ENCODE measurements around the gene MIEN1. TPM values are rescaled to one million over a fixed set of nuclear protein-coding genes. Genes with fewer than 3 reads are reported as not detected.
"Not testable (repeated sequence)": the region's sequence is repeated elsewhere in the genome, so short reads cannot be mapped to it uniquely, and the experiment has no call there.

MIEN1 gene
- total RNA-seq, 1 donor from 2014 or later: 97.0 TPM

GRCh38 chr17:39716073-39716818 lies 14.1 kb downstream of the MIEN1 start:
- DNase-seq (ENCODE audit: low read depth): no peak
- H3K4me3 ChIP-seq (ENCODE audit: low read depth, low read length): no peak overlapping the region
- H3K36me3 ChIP-seq (ENCODE audit: control insufficient read depth, insufficient read depth, low read length): peaks cover 3% of the 10 kb centered on the region
- no peak for TF ChIP-seq CTCF (IDR thresholded peaks at IDR 0.05; ENCODE audit: insufficient read depth, low read length, poor library complexity, severe bottlenecking)
- no peaks in the 10 kb centered on the region for H3K27me3 ChIP-seq (ENCODE audit: control insufficient read depth, insufficient read depth, low read length)

- H3K36me3 ChIP-seq (ENCODE audit: control insufficient read depth, insufficient read depth, low read length): peaks cover 4% of the 10 kb centered on the region
- no peak for TF ChIP-seq CTCF (IDR thresholded peaks at IDR 0.05; ENCODE audit: insufficient read depth, low read length, poor library complexity, severe bottlenecking)
These were observed 14.8 kb downstream of the MIEN1 start for GRCh38 chr17:39715375-39716072.

GRCh38 chr17:39714234-39714633 lies 16.1 kb downstream of the MIEN1 start:
- no peak for TF ChIP-seq CTCF (IDR thresholded peaks at IDR 0.05; ENCODE audit: insufficient read depth, low read length, poor library complexity, severe bottlenecking)
- Histone ChIP-seq H3K36me3 (ENCODE audit: control insufficient read depth, insufficient read depth, low read length) (peaks cover 5% of the 10 kb centered on the region), H3K27me3 (ENCODE audit: control insufficient read depth, insufficient read depth, low read length) (no peaks in the 10 kb centered on the region), H3K4me3 (ENCODE audit: low read depth, low read length) (no peak overlapping the region)
- no peak for DNase-seq (ENCODE audit: low read depth)

More at GRCh38 chr17:39715375-39716072, 14.8 kb downstream of the MIEN1 start:
- Histone ChIP-seq H3K4me3 (ENCODE audit: low read depth, low read length) (no peak overlapping the region), H3K27me3 (ENCODE audit: control insufficient read depth, insufficient read depth, low read length) (no peaks in the 10 kb centered on the region)
- DNase-seq (ENCODE audit: low read depth): no peak

- no peak overlapping the region for H3K4me3 ChIP-seq (ENCODE audit: low read depth, low read length)
- TF ChIP-seq CTCF (IDR thresholded peaks at IDR 0.05; ENCODE audit: insufficient read depth, low read length, poor library complexity, severe bottlenecking): no peak
- H3K36me3 ChIP-seq (ENCODE audit: control insufficient read depth, insufficient read depth, low read length): peaks cover 7% of the 10 kb centered on the region
- DNase-seq (ENCODE audit: low read depth): no peak
- no peaks in the 10 kb centered on the region for H3K27me3 ChIP-seq (ENCODE audit: control insufficient read depth, insufficient read depth, low read length)
These were observed 18.5 kb downstream of the MIEN1 start for GRCh38 chr17:39711851-39712250.

GRCh38 chr17:39711071-39711470 lies 19.3 kb downstream of the MIEN1 start:
- H3K27me3 ChIP-seq (ENCODE audit: control insufficient read depth, insufficient read depth, low read length); H3K4me3 ChIP-seq (ENCODE audit: low read depth, low read length); DNase-seq (ENCODE audit: low read depth); H3K36me3 ChIP-seq (ENCODE audit: control insufficient read depth, insufficient read depth, low read length): not testable (repeated sequence)

GRCh38 chr17:39709998-39710964 lies 20.1 kb downstream of the MIEN1 start:
- TF ChIP-seq CTCF (IDR thresholded peaks at IDR 0.05; ENCODE audit: insufficient read depth, low read length, poor library complexity, severe bottlenecking): no peak
- Histone ChIP-seq H3K36me3 (ENCODE audit: control insufficient read depth, insufficient read depth, low read length) (peaks cover 7% of the 10 kb centered on the region), H3K27me3 (ENCODE audit: control insufficient read depth, insufficient read depth, low read length) (no peaks in the 10 kb centered on the region), H3K4me3 (ENCODE audit: low read depth, low read length) (no peak overlapping the region)
- no peak for DNase-seq (ENCODE audit: low read depth)

Measured in kidney epithelial cell (primary cell).